HFFc6 (cell line): ENCODE measurements around the gene TTC3. TPM values are rescaled to one million over a fixed set of nuclear protein-coding genes. Genes with fewer than 3 reads are reported as not detected.

Experiments
- DNase-seq: peaks from one replicate; pipeline ENCODE4 v3.0.0-alpha.2; 2018
- H3K27ac Mint-ChIP-seq: 2 replicates; pipeline ENCODE4 v1.8.0; 2020; ENCODE audit warnings: mild to moderate bottlenecking, mixed read lengths
- H3K27me3 Mint-ChIP-seq: 2 replicates; pipeline ENCODE4 v1.8.0; 2021; ENCODE audit warnings: mild to moderate bottlenecking, moderate library complexity, mixed read lengths; ENCODE audit not compliant: insufficient read depth
- H3K36me3 Mint-ChIP-seq: 2 replicates; pipeline ENCODE4 v1.8.0; 2021; ENCODE audit warnings: low read depth, mixed read lengths
- H3K4me1 Mint-ChIP-seq: 2 replicates; pipeline ENCODE4 v1.8.0; 2020; ENCODE audit warnings: low read depth, mixed read lengths
- H3K4me3 Mint-ChIP-seq: 2 replicates; pipeline ENCODE4 v1.8.0; 2020; ENCODE audit warnings: mild to moderate bottlenecking, moderate library complexity, mixed read lengths
- H3K9me3 Mint-ChIP-seq: 2 replicates; pipeline ENCODE4 v1.8.0; 2020; ENCODE audit warnings: mild to moderate bottlenecking, mixed read lengths
- CTCF ChIP-seq: fragments of 200-600 bp; sonication (generic); IDR thresholded peaks from 2 replicates; pipeline ENCODE4 v1.5.0; 2021; ENCODE audit warnings: antibody characterized with exemption, mild to moderate bottlenecking
- total RNA-seq, 6 experiments: library from RNA; stranded (reverse); fragmentation: NEBNext Ultra II Directional; extraction: Animal tissue kit (Norgen Biotek cat#: 25700); gene quantifications; 2 replicates in 1 of 6; 3 replicates in 5 of 6; pipeline ENCODE4 v1.2.3, GENCODE V29; 2021

Gene TTC3
- total RNA-seq, 6 experiments from 2014 or later, result 123 to 173 (median 134) TPM

- DNase-seq, result no peak
- Mint-ChIP-seq H3K27ac (no peak overlapping the region), H3K4me1 (no peaks in the 10 kb centered on the region), H3K4me3 (no peak overlapping the region), H3K9me3 (no peaks in the 10 kb centered on the region), H3K36me3 (peaks cover 40% of the 10 kb centered on the region), H3K27me3 (no peaks in the 10 kb centered on the region)
- TF ChIP-seq CTCF, result no peak
These were observed 110.7 kb downstream of the TTC3 start for GRCh38 chr21:37183749-37184148.

- Mint-ChIP-seq H3K27me3 (no peaks in the 10 kb centered on the region), H3K4me1 (no peaks in the 10 kb centered on the region), H3K4me3 (no peak overlapping the region), H3K27ac (no peak overlapping the region), H3K9me3 (no peaks in the 10 kb centered on the region), H3K36me3 (peaks cover 37% of the 10 kb centered on the region)
- no peak for TF ChIP-seq CTCF
- DNase-seq, result no peak
These were observed 111.9 kb downstream of the TTC3 start for GRCh38 chr21:37184784-37185593.

GRCh38 chr21:37186983-37187382 lies 113.9 kb downstream of the TTC3 start:
- no peaks in the 10 kb centered on the region for H3K9me3 Mint-ChIP-seq
- no peaks in the 10 kb centered on the region for H3K27me3 Mint-ChIP-seq
- H3K4me3 Mint-ChIP-seq, result no peak overlapping the region
- DNase-seq, result no peak
- peaks cover 38% of the 10 kb centered on the region for H3K36me3 Mint-ChIP-seq
- no peak overlapping the region for H3K27ac Mint-ChIP-seq
- TF ChIP-seq CTCF, result no peak
- H3K4me1 Mint-ChIP-seq, result no peaks in the 10 kb centered on the region

GRCh38 chr21:37188825-37189224 lies 115.8 kb downstream of the TTC3 start:
- Mint-ChIP-seq H3K36me3 (peaks cover 50% of the 10 kb centered on the region), H3K4me1 (no peaks in the 10 kb centered on the region), H3K27me3 (no peaks in the 10 kb centered on the region; the same call in 1 of the 2 replicates), H3K4me3 (no peak overlapping the region), H3K9me3 (no peaks in the 10 kb centered on the region), H3K27ac (no peak overlapping the region)
- TF ChIP-seq CTCF, result no peak
- no peak for DNase-seq

GRCh38 chr21:37192019-37192418 lies 119.0 kb downstream of the TTC3 start:
- Mint-ChIP-seq H3K9me3 (no peaks in the 10 kb centered on the region), H3K4me1 (peaks cover 15% of the 10 kb centered on the region; the same call in 1 of the 2 replicates), H3K4me3 (no peak overlapping the region), H3K36me3 (peaks cover 60% of the 10 kb centered on the region), H3K27ac (no peak overlapping the region), H3K27me3 (no peaks in the 10 kb centered on the region; the same call in 1 of the 2 replicates)
- no peak for TF ChIP-seq CTCF
- no peak for DNase-seq
